Vagina (tissue), 2 donors: ENCODE results near the gene LYRM1. TPM values are rescaled to one million over a fixed set of nuclear protein-coding genes. Genes with fewer than 3 reads are reported as not detected.
"Not testable (repeated sequence)": the region's sequence is repeated elsewhere in the genome, so short reads cannot be mapped to it uniquely, and the experiment has no call there.

Experiments used
- DNase-seq, 2 donors: peaks; one replicate each; pipeline ENCODE4 v3.0.0-alpha.2; 2017; ENCODE audit errors: extremely low spot score in 2 of 2
- H3K27ac ChIP-seq: fragments of 200-600 bp; sonication (generic); one replicate; pipeline ENCODE4 v1.5.1; 2019
- H3K27me3 ChIP-seq: fragments of 200-600 bp; sonication (generic); one replicate; pipeline ENCODE4 v1.5.1; 2019
- H3K36me3 ChIP-seq, 2 donors: fragments of 200-600 bp; sonication (generic); one replicate each; pipeline ENCODE4 v1.5.1; 2017 to 2019
- H3K4me1 ChIP-seq: fragments of 200-600 bp; sonication (generic); one replicate; pipeline ENCODE4 v1.5.1; 2019
- H3K4me3 ChIP-seq, 2 donors: fragments of 200-600 bp; sonication (generic); 1 replicate in 1 of 2; 2 replicates in 1 of 2; pipeline ENCODE4 v1.5.1; 2016 to 2019
- H3K9me3 ChIP-seq: fragments of 200-600 bp; sonication (generic); one replicate; pipeline ENCODE4 v1.5.1; 2019
- POLR2A ChIP-seq, 2 donors: fragments of 450-650 bp; IDR thresholded peaks; one replicate each; pipeline ENCODE4 v1.6.1; 2017; ENCODE audit warnings: antibody characterized with exemption in 2 of 2, mild to moderate bottlenecking in 2 of 2, moderate library complexity in 2 of 2
- POLR2AphosphoS5 ChIP-seq, 2 donors: sonication (generic); formaldehyde crosslinking; IDR thresholded peaks; one replicate each; pipeline ENCODE4 v1.9.0; 2017; ENCODE audit warnings: antibody characterized with exemption in 2 of 2, mild to moderate bottlenecking in 2 of 2, low read depth in 1 of 2; ENCODE audit not compliant: insufficient read depth in 1 of 2
- intact Hi-C: fragments of 100-400 bp; cut with DNase I; formaldehyde crosslinking; loops from one replicate; pipeline ENCODE4 v1.15.1; 2023
- total RNA-seq: library from RNA; depleted of rRNA; stranded (reverse); fragments of >200 nt; gene quantifications from one replicate; pipeline ENCODE4 v1.2.3, GENCODE V29; 2016
- TF ChIP-seq, protein P1 (sequence below), 3 experiments: fragments of 450-650 bp in 2 of 3; fragments of 200-600 bp in 1 of 3; sonication (generic) in 1 of 3; IDR thresholded peaks; one replicate each; pipeline ENCODE4 v1.5.1; 2017 to 2019; ENCODE audit warnings: antibody characterized with exemption in 3 of 3, mild to moderate bottlenecking in 2 of 3, moderate library complexity in 2 of 3

Gene LYRM1
- total RNA-seq, 1 donor from 2014 or later = 23.6 TPM

DNA sequence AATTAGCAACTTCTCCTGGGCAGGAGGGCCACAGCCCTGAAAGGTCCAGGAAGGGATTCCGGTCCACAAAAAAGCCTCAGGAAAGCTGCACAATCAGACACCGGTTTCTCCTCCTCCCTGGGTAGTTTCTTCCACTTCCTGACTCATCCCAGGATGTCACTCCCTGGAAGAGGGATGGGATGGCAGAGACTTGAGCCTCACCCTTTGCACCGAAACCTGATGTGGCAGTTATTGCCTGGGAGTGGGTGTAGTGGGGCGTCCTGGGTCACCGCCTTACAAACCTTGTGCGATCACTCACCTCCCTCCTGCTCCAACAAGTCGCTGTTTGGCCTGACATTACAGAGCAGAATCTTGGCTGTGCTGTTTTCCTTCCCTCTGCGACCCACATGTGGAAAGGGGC, 70.8 kb downstream of the LYRM1 start:
- no peaks in the 10 kb centered on the region for H3K4me1 ChIP-seq
- H3K9me3 ChIP-seq = no peaks in the 10 kb centered on the region
- intact Hi-C loops = no loop called here
- H3K4me3 ChIP-seq = no peak overlapping the region
- no peak overlapping the region for H3K27ac ChIP-seq
- no peak for DNase-seq
- H3K27me3 ChIP-seq = no peaks in the 10 kb centered on the region
- peak in 1 of 2 donors; percentile 40 for TF ChIP-seq POLR2AphosphoS5 (IDR thresholded peaks at IDR 0.05; ENCODE audit: insufficient read depth in 1 of 2, low read depth in 1 of 2)
- TF ChIP-seq, protein P1, sequence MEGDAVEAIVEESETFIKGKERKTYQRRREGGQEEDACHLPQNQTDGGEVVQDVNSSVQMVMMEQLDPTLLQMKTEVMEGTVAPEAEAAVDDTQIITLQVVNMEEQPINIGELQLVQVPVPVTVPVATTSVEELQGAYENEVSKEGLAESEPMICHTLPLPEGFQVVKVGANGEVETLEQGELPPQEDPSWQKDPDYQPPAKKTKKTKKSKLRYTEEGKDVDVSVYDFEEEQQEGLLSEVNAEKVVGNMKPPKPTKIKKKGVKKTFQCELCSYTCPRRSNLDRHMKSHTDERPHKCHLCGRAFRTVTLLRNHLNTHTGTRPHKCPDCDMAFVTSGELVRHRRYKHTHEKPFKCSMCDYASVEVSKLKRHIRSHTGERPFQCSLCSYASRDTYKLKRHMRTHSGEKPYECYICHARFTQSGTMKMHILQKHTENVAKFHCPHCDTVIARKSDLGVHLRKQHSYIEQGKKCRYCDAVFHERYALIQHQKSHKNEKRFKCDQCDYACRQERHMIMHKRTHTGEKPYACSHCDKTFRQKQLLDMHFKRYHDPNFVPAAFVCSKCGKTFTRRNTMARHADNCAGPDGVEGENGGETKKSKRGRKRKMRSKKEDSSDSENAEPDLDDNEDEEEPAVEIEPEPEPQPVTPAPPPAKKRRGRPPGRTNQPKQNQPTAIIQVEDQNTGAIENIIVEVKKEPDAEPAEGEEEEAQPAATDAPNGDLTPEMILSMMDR (IDR thresholded peaks at IDR 0.05) = no peak
- TF ChIP-seq POLR2A (IDR thresholded peaks at IDR 0.05) = no peak
- H3K36me3 ChIP-seq = no peaks in the 10 kb centered on the region

- DNase-seq, H3K27me3 ChIP-seq, H3K4me3 ChIP-seq, intact Hi-C loops, H3K36me3 ChIP-seq, H3K27ac ChIP-seq, H3K4me1 ChIP-seq, H3K9me3 ChIP-seq: not testable (repeated sequence)
These were observed 72.6 kb downstream of the LYRM1 start for GRCh38 chr16:20973201-20973600.

Other genes with a start within 250 kb of the LYRM1 start
- 0.98 TPM for gene ACSM1, start 203.1 kb upstream of the LYRM1 start, total RNA-seq
- gene THUMPD1, start 159.0 kb upstream of the LYRM1 start, total RNA-seq = 60.9 TPM
- gene ACSM3, start 136.8 kb upstream of the LYRM1 start, total RNA-seq = 70.2 TPM
- gene ERI2, start 94.3 kb upstream of the LYRM1 start, total RNA-seq = 6.4 TPM
- gene REXO5, start 94.2 kb upstream of the LYRM1 start, total RNA-seq = 3.7 TPM
- 19.2 TPM for gene DCUN1D3, start 413 bp upstream of the LYRM1 start, total RNA-seq